Measurements from ENCODE around the gene ZNF618. TPM values are rescaled to one million over a fixed set of nuclear protein-coding genes. Genes with fewer than 3 reads are reported as not detected.

ZNF618 gene
- total RNA-seq, 1 donor from 2014 or later = 7.4 TPM

DNA sequence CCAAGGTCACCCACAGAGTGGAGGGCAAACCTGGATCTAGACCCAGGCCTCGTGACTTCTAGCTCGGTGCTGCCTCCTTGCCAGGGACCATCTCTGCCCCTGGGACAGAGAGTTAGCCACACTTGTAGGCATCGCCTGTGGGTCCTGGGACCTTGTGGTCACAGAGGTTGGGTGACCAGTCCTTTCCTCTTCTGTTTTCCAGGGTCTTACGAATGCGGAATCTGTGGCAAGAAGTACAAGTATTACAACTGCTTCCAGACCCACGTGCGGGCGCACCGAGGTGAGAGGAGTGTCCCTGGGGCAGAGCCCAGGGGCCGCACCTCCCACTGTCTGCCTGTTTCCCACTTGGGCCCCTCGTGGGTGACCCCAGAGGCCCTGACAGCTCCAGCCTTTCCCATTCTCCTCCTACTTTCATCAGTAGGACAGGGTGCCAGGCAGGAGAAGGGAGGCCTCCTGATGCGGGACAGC lies 125.7 kb downstream of the ZNF618 start:
- peak; percentile 27 to 72 for DNase-seq (ENCODE audit: extremely low spot score in 2 of 2)
- Histone ChIP-seq H3K4me1 (peaks cover 23% of the 10 kb centered on the region), H3K9me3 (no peaks in the 10 kb centered on the region), H3K27ac (no peak overlapping the region), H3K36me3 (peaks cover 0 to 15% of the 10 kb centered on the region in 2 donors), H3K4me3 (no peak overlapping the region), H3K27me3 (no peaks in the 10 kb centered on the region)
- TF ChIP-seq POLR2AphosphoS5 (IDR thresholded peaks at IDR 0.05; ENCODE audit: insufficient read depth in 1 of 2, low read depth in 1 of 2) (no peak), POLR2A (IDR thresholded peaks at IDR 0.05) (no peak)
- TF ChIP-seq, protein P1, sequence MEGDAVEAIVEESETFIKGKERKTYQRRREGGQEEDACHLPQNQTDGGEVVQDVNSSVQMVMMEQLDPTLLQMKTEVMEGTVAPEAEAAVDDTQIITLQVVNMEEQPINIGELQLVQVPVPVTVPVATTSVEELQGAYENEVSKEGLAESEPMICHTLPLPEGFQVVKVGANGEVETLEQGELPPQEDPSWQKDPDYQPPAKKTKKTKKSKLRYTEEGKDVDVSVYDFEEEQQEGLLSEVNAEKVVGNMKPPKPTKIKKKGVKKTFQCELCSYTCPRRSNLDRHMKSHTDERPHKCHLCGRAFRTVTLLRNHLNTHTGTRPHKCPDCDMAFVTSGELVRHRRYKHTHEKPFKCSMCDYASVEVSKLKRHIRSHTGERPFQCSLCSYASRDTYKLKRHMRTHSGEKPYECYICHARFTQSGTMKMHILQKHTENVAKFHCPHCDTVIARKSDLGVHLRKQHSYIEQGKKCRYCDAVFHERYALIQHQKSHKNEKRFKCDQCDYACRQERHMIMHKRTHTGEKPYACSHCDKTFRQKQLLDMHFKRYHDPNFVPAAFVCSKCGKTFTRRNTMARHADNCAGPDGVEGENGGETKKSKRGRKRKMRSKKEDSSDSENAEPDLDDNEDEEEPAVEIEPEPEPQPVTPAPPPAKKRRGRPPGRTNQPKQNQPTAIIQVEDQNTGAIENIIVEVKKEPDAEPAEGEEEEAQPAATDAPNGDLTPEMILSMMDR (IDR thresholded peaks at IDR 0.05) = no peak
- intact Hi-C loops (cut with DNase I) = no loop called here

DNA sequence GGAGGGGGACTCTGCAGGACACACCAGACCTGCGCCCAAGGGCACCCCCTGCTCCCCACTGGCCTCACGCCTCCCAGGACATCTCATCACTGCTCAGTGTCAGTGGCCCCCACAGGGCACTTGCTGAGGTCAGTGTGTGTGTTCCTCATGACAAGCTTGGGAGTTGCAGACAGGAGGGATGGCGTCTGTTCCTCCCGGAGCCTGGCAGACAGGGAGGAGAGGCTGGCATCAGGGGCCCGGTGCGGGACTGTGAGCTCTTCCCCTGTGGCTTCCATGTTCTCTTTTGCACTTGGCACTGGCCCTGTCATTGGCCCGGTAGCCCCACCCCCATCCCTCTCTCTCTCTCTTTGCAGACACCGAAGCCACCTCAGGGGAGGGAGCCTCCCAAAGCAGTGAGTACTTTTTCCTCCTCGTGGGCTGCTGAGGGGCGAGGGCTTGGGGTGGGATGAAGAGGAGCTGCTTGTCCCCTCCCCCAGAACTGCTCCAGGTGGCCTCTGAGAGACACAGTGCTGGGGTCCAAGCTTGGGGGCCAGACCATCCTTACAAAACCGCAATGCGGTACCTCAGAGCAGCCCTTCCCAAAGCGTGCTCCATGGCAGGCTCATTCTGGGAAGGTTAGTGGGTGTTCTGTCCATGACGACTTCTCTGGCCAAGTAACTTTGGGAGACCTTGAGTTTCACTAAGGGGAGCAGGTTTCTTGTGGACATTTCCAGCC lies 126.3 kb downstream of the ZNF618 start:
- peaks cover 0 to 15% of the 10 kb centered on the region in 2 donors for H3K36me3 ChIP-seq
- no peaks in the 10 kb centered on the region for H3K9me3 ChIP-seq
- intact Hi-C loops (cut with DNase I) = no loop called here
- no peak overlapping the region for H3K4me3 ChIP-seq
- H3K27ac ChIP-seq = no peak overlapping the region
- peaks cover 23% of the 10 kb centered on the region for H3K4me1 ChIP-seq
- H3K27me3 ChIP-seq = no peaks in the 10 kb centered on the region
- peak; percentile 67 to 81 for DNase-seq (ENCODE audit: extremely low spot score in 2 of 2)
- TF ChIP-seq, protein P1 (IDR thresholded peaks at IDR 0.05) = no peak
- no peak for TF ChIP-seq POLR2AphosphoS5 (IDR thresholded peaks at IDR 0.05; ENCODE audit: insufficient read depth in 1 of 2, low read depth in 1 of 2)
- TF ChIP-seq POLR2A (IDR thresholded peaks at IDR 0.05) = no peak

DNA sequence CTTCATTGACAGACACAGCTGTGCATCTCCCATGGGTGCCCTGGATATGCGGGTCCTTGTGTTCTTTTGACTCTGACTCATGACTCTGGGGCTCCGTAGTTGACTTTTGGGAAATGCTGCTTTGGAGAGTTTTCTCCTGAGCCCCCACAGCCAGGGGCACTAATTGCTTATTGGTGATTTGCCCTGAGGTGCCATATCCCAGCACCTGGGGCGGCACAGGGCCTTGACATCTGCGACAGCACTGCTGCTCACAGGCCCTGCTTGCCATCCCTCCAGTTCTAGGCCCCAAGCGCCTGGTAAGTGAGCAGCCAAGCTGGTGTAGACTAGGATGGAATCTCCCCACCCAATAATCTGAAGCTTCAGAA lies 126.9 kb downstream of the ZNF618 start:
- Histone ChIP-seq H3K27ac (no peak overlapping the region), H3K9me3 (no peaks in the 10 kb centered on the region), H3K36me3 (peaks cover 0 to 15% of the 10 kb centered on the region in 2 donors), H3K27me3 (no peaks in the 10 kb centered on the region), H3K4me1 (peaks cover 23% of the 10 kb centered on the region), H3K4me3 (no peak overlapping the region)
- DNase-seq (ENCODE audit: extremely low spot score in 2 of 2) = peak; percentile 49 to 52
- intact Hi-C loops (cut with DNase I) = no loop called here
- TF ChIP-seq, protein P1 (IDR thresholded peaks at IDR 0.05) = no peak
- no peak for TF ChIP-seq POLR2A (IDR thresholded peaks at IDR 0.05)
- no peak for TF ChIP-seq POLR2AphosphoS5 (IDR thresholded peaks at IDR 0.05; ENCODE audit: insufficient read depth in 1 of 2, low read depth in 1 of 2)

DNA sequence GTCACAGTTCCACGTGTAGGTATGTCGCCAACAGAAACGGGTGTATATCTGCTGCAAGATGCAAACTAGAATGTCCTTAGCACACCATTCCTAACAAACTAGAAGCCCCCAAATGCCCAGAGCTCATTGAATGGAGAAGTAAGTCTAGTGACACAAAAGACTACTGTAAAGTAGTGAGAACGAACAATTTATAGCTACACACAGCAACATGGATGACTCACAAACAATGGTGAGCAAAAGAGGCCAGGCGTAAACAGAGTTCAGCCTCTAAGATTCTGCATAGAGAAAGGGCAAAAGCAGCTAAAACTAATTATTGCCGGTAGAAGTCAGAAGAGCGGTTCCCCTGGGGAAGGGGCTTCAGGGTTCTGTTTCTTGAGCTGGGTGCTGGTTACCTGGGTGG lies 127.2 kb downstream of the ZNF618 start:
- peak in 1 of 2 donors; percentile 10 for DNase-seq (ENCODE audit: extremely low spot score in 2 of 2)
- TF ChIP-seq, protein P1 (IDR thresholded peaks at IDR 0.05) = no peak
- no peak for TF ChIP-seq POLR2A (IDR thresholded peaks at IDR 0.05)
- TF ChIP-seq POLR2AphosphoS5 (IDR thresholded peaks at IDR 0.05; ENCODE audit: insufficient read depth in 1 of 2, low read depth in 1 of 2) = no peak
- no peaks in the 10 kb centered on the region for H3K27me3 ChIP-seq
- H3K9me3 ChIP-seq = no peaks in the 10 kb centered on the region
- no peak overlapping the region for H3K4me3 ChIP-seq
- intact Hi-C loops (cut with DNase I) = no loop called here
- H3K27ac ChIP-seq = no peak overlapping the region
- peaks cover 0 to 15% of the 10 kb centered on the region in 2 donors for H3K36me3 ChIP-seq
- peaks cover 23% of the 10 kb centered on the region for H3K4me1 ChIP-seq

DNA sequence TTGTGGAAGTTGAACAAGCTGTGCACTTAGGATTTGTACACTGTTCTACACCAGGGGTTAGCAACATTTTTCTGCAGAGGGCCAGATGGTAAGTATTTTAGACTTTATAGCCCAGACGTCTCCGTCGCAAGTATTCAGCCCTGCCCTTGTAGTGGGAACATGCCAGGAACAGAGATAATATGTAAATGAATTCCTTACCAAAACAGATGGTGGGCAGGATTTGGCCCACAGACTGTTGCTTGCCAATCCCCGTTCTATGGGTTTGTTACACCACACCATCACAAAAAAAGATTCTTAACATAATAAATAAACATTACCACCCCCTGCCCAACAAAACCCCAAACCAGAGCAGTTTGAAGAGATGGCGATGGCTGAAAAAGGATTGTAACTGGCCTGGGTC lies 127.6 kb downstream of the ZNF618 start:
- Histone ChIP-seq H3K27me3 (no peaks in the 10 kb centered on the region), H3K36me3 (peaks cover 0 to 15% of the 10 kb centered on the region in 2 donors), H3K4me1 (peaks cover 23% of the 10 kb centered on the region), H3K9me3 (no peaks in the 10 kb centered on the region), H3K4me3 (no peak overlapping the region), H3K27ac (no peak overlapping the region)
- TF ChIP-seq POLR2AphosphoS5 (IDR thresholded peaks at IDR 0.05; ENCODE audit: insufficient read depth in 1 of 2, low read depth in 1 of 2) = no peak
- TF ChIP-seq, protein P1 (IDR thresholded peaks at IDR 0.05) = no peak
- intact Hi-C loops (cut with DNase I) = no loop called here
- DNase-seq (ENCODE audit: extremely low spot score in 2 of 2) = no peak

Data from vagina (tissue), 2 donors.